Caco-2 (cell line): ENCODE data around the gene XXYLT1. TPM values are rescaled to one million over a fixed set of nuclear protein-coding genes. Genes with fewer than 3 reads are reported as not detected.

Source experiments
- BruUV-seq: library from RNA; stranded (reverse); fragments of 400-500 nt; replicated peaks from 2 replicates; lab custom pipeline; 2021; lab: Mats Ljungman, UMichigan
- CTCF ChIA-PET: fragments of 300-600 bp; sonication (Branson Sonifier 250); formaldehyde crosslinking; loops from one replicate; lab custom pipeline; 2022; ENCODE audit warnings: antibody characterized with exemption; lab: Charles Lee
- POLR2A ChIA-PET: fragments of 300-600 bp; sonication (Branson Sonifier 250); formaldehyde crosslinking; loops from one replicate; lab custom pipeline; 2022; ENCODE audit warnings: antibody characterized with exemption; lab: Charles Lee
- DNase-seq, 2 experiments: peaks; one replicate each; pipeline versions ENCODE4 v3.0.0 to v3.0.0-alpha.2; 2020 to 2022
- H3K27me3 ChIP-seq: replicated peaks from 2 replicates; pipeline ENCODE4 v1.6.0; 2011; ENCODE audit warnings: low read length; ENCODE audit not compliant: control insufficient read depth, insufficient read depth
- H3K36me3 ChIP-seq: 2 replicates; pipeline ENCODE4 v1.5.1; 2011; ENCODE audit warnings: low read length; ENCODE audit not compliant: control insufficient read depth, insufficient read depth
- H3K4me1 ChIP-seq: fragments of 250-450 bp; sonication (Bioruptor Pico); 2 replicates; pipeline ENCODE4 v1.5.1; 2020; ENCODE audit warnings: mild to moderate bottlenecking
- H3K4me3 ChIP-seq: 2 replicates; pipeline ENCODE4 v1.5.1; 2011; ENCODE audit warnings: low read depth, mild to moderate bottlenecking, control low read depth, low read length
- H3K9me3 ChIP-seq: fragments of 250-450 bp; sonication (Bioruptor Pico); 2 replicates; pipeline ENCODE4 v1.5.1; 2020; ENCODE audit warnings: mild to moderate bottlenecking, moderate library complexity
- H3K27ac Mint-ChIP-seq: one replicate; pipeline ENCODE4 v1.8.0; 2022; ENCODE audit warnings: mixed read lengths; ENCODE audit not compliant: unreplicated experiment
- H3K27me3 Mint-ChIP-seq: one replicate; pipeline ENCODE4 v1.8.0; 2022; ENCODE audit warnings: mixed read lengths; ENCODE audit not compliant: insufficient read depth, unreplicated experiment
- H3K36me3 Mint-ChIP-seq: one replicate; pipeline ENCODE4 v1.8.0; 2022; ENCODE audit warnings: mild to moderate bottlenecking, mixed read lengths; ENCODE audit not compliant: insufficient read depth, unreplicated experiment
- H3K4me1 Mint-ChIP-seq: one replicate; pipeline ENCODE4 v1.8.0; 2022; ENCODE audit warnings: low read depth, mixed read lengths; ENCODE audit not compliant: unreplicated experiment
- H3K4me3 Mint-ChIP-seq: one replicate; pipeline ENCODE4 v1.8.0; 2022; ENCODE audit warnings: mild to moderate bottlenecking, moderate library complexity, mixed read lengths; ENCODE audit not compliant: unreplicated experiment
- H3K9me3 Mint-ChIP-seq: one replicate; pipeline ENCODE4 v1.8.0; 2022; ENCODE audit warnings: mixed read lengths; ENCODE audit not compliant: unreplicated experiment
- CTCF ChIP-seq, 2 experiments: fragments of 200-600 bp in 1 of 2; IDR thresholded peaks; 1 replicate in 1 of 2; 2 replicates in 1 of 2; pipeline versions ENCODE4 v1.5.1 to v1.8.0; 2011 to 2022; ENCODE audit warnings: antibody characterized with exemption in 1 of 2, control low read depth in 1 of 2, inconsistent platforms in 1 of 2, low read depth in 1 of 2, low read length in 1 of 2, mild to moderate bottlenecking in 1 of 2, moderate library complexity in 1 of 2; ENCODE audit not compliant: insufficient read depth in 1 of 2, severe bottlenecking in 1 of 2, unreplicated experiment in 1 of 2
- intact Hi-C: fragments of 100-400 bp; cut with micrococcal nuclease; formaldehyde crosslinking; loops from one replicate; pipeline ENCODE4 v1.10.0; 2022; ENCODE audit not compliant: unreplicated experiment
- total RNA-seq: library from RNA; stranded (reverse); gene quantifications from 2 replicates; pipeline ENCODE4 v1.2.3, GENCODE V29; 2022

The XXYLT1 gene
- total RNA-seq, 1 experiment from 2014 or later, result 14.2 TPM

DNA sequence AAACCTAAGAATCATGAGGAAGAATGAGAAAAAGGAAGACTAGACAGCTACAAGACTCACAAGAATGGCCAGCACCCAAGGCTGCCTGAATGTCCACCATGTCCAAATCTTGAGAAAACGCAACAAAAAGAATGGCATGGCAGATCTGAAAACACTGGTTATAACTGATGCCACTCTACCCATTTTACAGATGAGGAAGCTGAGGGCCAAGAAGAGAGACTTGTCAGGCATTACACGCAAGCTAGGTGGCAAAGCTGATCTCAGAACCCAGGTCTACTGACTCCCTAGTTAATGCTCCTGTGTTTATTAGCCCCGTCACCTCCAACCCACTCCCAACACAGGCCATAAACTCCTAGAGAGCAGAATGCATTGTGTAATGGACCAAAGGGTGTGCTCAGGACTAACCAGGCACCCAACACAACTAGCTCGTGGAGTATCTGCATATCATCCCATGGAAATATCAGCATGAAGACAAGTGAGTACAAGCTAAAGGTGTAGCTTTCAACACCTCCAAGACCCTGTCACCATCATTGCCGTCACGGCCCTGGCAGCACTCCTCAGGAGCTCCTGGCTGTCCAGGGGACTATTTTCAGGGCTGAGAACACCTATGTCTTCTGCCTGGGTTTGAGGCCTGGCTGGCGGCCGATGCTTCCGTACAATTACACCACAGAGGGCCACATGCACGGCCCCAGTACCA lies 111.7 kb downstream of the XXYLT1 start:
- ChIA-PET CTCF (no interaction called here), POLR2A (no interaction called here)
- Histone ChIP-seq H3K4me1 (peaks cover 37% of the 10 kb centered on the region), H3K9me3 (no peaks in the 10 kb centered on the region), H3K36me3 (no peaks in the 10 kb centered on the region; the same call in 1 of the 2 replicates), H3K27me3 (no peaks in the 10 kb centered on the region), H3K4me3 (no peak overlapping the region)
- DNase-seq, result no peak
- peaks cover 31% of the 10 kb centered on the region for H3K4me1 Mint-ChIP-seq
- H3K9me3 Mint-ChIP-seq, result no peaks in the 10 kb centered on the region
- no peaks in the 10 kb centered on the region for H3K36me3 Mint-ChIP-seq
- peak overlapping the region; percentile 53 for H3K27ac Mint-ChIP-seq
- no peaks in the 10 kb centered on the region for H3K27me3 Mint-ChIP-seq
- TF ChIP-seq CTCF (IDR thresholded peaks at IDR 0.05; ENCODE audit: insufficient read depth in 1 of 2, low read depth in 1 of 2, low read length in 1 of 2, severe bottlenecking in 1 of 2, unreplicated experiment in 1 of 2), result no peak
- intact Hi-C loops, result no loop called here
- H3K4me3 Mint-ChIP-seq, result no peak overlapping the region
- no TSS peak for BruUV-seq

- H3K27me3 ChIP-seq, result no peaks in the 10 kb centered on the region
- H3K27ac Mint-ChIP-seq, result no peak overlapping the region
- no peak overlapping the region for H3K4me3 ChIP-seq
- intact Hi-C loops, result no loop called here
- H3K36me3 ChIP-seq, result no peaks in the 10 kb centered on the region; the same call in 1 of the 2 replicates
- TF ChIP-seq CTCF (IDR thresholded peaks at IDR 0.05; ENCODE audit: insufficient read depth in 1 of 2, low read depth in 1 of 2, low read length in 1 of 2, severe bottlenecking in 1 of 2, unreplicated experiment in 1 of 2), result no peak
- CTCF ChIA-PET, result no interaction called here
- peaks cover 40% of the 10 kb centered on the region for H3K4me1 ChIP-seq
- no peaks in the 10 kb centered on the region for H3K9me3 Mint-ChIP-seq
- no peak overlapping the region for H3K4me3 Mint-ChIP-seq
- H3K36me3 Mint-ChIP-seq, result no peaks in the 10 kb centered on the region
- H3K27me3 Mint-ChIP-seq, result no peaks in the 10 kb centered on the region
- BruUV-seq, result no TSS peak
- DNase-seq, result no peak
- POLR2A ChIA-PET, result no interaction called here
- peaks cover 33% of the 10 kb centered on the region for H3K4me1 Mint-ChIP-seq
- H3K9me3 ChIP-seq, result no peaks in the 10 kb centered on the region
Observed at GRCh38 chr3:195156286-195156890, 114.6 kb downstream of the XXYLT1 start.

- ChIA-PET POLR2A (interaction anchor here (0.6 kb wide), 1 partner anchor 142 kb away, joined by 3 read pairs; no protein-coding TSS in a partner anchor), CTCF (interaction anchor here (0.6 kb wide), 1 partner anchor 184 kb away, joined by 5 read pairs; no protein-coding TSS in a partner anchor)
- intact Hi-C loops, result no loop called here
- H3K4me3 Mint-ChIP-seq, result no peak overlapping the region
- no peak overlapping the region for H3K27ac Mint-ChIP-seq
- H3K9me3 Mint-ChIP-seq, result no peaks in the 10 kb centered on the region
- peaks cover 32% of the 10 kb centered on the region for H3K4me1 Mint-ChIP-seq
- DNase-seq, result no peak
- Histone ChIP-seq H3K4me1 (peaks cover 36% of the 10 kb centered on the region), H3K9me3 (no peaks in the 10 kb centered on the region), H3K27me3 (no peaks in the 10 kb centered on the region), H3K4me3 (no peak overlapping the region), H3K36me3 (no peaks in the 10 kb centered on the region; the same call in 1 of the 2 replicates)
- H3K36me3 Mint-ChIP-seq, result no peaks in the 10 kb centered on the region
- no peak for TF ChIP-seq CTCF (IDR thresholded peaks at IDR 0.05; ENCODE audit: insufficient read depth in 1 of 2, low read depth in 1 of 2, low read length in 1 of 2, severe bottlenecking in 1 of 2, unreplicated experiment in 1 of 2)
- BruUV-seq, result no TSS peak
- H3K27me3 Mint-ChIP-seq, result no peaks in the 10 kb centered on the region
Observed at GRCh38 chr3:195155570-195156241, 115.3 kb downstream of the XXYLT1 start.
